Esophagus squamous epithelium (tissue), 5 donors: Measurements from ENCODE around the gene CREB3. TPM values are rescaled to one million over a fixed set of nuclear protein-coding genes. Genes with fewer than 3 reads are reported as not detected.

ENCODE experiments used
- DNase-seq: peaks from one replicate; lab custom pipeline; 2025; lab: John Stamatoyannopoulos, UW
- H3K27ac ChIP-seq, 4 donors: fragments of 200-600 bp; sonication (generic); one replicate each; pipeline ENCODE4 v1.5.1; 2016 to 2019; ENCODE audit warnings: mild to moderate bottlenecking in 1 of 4
- H3K27me3 ChIP-seq, 4 donors: fragments of 200-600 bp; sonication (generic); 1 replicate in 3 of 4; 2 replicates in 1 of 4; pipeline versions ENCODE4 v1.5.1 to v1.6.0; 2017 to 2021; ENCODE audit warnings: antibody characterized with exemption in 1 of 4
- H3K36me3 ChIP-seq, 3 donors: fragments of 200-600 bp; sonication (generic); one replicate each; pipeline ENCODE4 v1.5.1; 2016 to 2019
- H3K4me1 ChIP-seq, 3 donors: fragments of 200-600 bp; sonication (generic); one replicate each; pipeline ENCODE4 v1.5.1; 2017 to 2019
- H3K4me3 ChIP-seq, 4 donors: fragments of 200-600 bp; sonication (generic); 1 replicate in 3 of 4; 2 replicates in 1 of 4; pipeline ENCODE4 v1.5.1; 2016 to 2019; ENCODE audit warnings: mild to moderate bottlenecking in 2 of 4, moderate library complexity in 1 of 4
- H3K9me3 ChIP-seq, 3 donors: fragments of 200-600 bp; sonication (generic); one replicate each; pipeline ENCODE4 v1.5.1; 2016 to 2019
- POLR2A ChIP-seq, 4 donors: fragments of 450-650 bp; IDR thresholded peaks; one replicate each; pipeline ENCODE4 v1.6.1; 2017; ENCODE audit warnings: antibody characterized with exemption in 4 of 4, mild to moderate bottlenecking in 4 of 4, moderate library complexity in 3 of 4
- WGBS, 2 donors: methylation state at CpG; one replicate each; pipeline ENCODE4 v1.1.5; 2018; 5-methylcytosine and 5-hydroxymethylcytosine counted together
- intact Hi-C: fragments of 100-400 bp; cut with DNase I; formaldehyde crosslinking; loops from one replicate; pipeline ENCODE4 v1.15.0; 2022
- total RNA-seq, 4 donors: library from RNA; depleted of rRNA; stranded (reverse); fragments of >200 nt; gene quantifications; one replicate each; pipeline ENCODE4 v1.1.0, GENCODE V29; 2016
- TF ChIP-seq, protein P1 (sequence below), 6 experiments: fragments of 450-650 bp in 4 of 6; fragments of 200-600 bp in 2 of 6; sonication (generic) in 2 of 6; IDR thresholded peaks; one replicate each; pipeline ENCODE4 v1.5.1; 2016 to 2019; ENCODE audit warnings: antibody characterized with exemption in 6 of 6, mild to moderate bottlenecking in 4 of 6, moderate library complexity in 4 of 6
- donor health status: DM: yes; HTN: yes; CAD: no.

The CREB3 gene
- total RNA-seq, 4 donors from 2014 or later, result 10.5 to 24.2 (median 19.2) TPM

DNA sequence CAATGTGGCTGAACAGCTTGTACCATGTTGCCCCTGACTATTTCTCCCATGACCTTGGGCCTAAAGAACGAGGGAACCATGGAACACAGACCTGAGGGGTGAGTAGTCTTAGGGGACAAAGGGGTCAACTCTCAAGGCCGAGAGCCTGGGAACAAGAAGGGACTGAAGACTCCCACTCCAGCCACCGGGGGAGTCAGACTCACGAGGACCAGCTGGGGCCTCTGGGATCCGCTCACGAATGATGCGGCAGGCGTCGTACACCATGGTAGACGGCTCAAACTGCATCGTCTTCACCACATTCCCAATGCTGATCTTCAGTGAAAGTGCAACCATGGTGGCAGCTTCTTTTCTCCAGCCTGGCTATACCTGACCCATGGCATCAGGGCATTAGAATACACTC is 7.1 kb upstream of the CREB3 start:
- WGBS, 2 donors, result 86 to 90% methylated on average over 9 to 11 of the region's 11 CpGs
- no peak for DNase-seq
- intact Hi-C loops, result no loop called here
- no peaks in the 10 kb centered on the region for H3K27me3 ChIP-seq
- no peaks in the 10 kb centered on the region for H3K9me3 ChIP-seq
- no peak overlapping the region for H3K4me3 ChIP-seq
- TF ChIP-seq, protein P1, sequence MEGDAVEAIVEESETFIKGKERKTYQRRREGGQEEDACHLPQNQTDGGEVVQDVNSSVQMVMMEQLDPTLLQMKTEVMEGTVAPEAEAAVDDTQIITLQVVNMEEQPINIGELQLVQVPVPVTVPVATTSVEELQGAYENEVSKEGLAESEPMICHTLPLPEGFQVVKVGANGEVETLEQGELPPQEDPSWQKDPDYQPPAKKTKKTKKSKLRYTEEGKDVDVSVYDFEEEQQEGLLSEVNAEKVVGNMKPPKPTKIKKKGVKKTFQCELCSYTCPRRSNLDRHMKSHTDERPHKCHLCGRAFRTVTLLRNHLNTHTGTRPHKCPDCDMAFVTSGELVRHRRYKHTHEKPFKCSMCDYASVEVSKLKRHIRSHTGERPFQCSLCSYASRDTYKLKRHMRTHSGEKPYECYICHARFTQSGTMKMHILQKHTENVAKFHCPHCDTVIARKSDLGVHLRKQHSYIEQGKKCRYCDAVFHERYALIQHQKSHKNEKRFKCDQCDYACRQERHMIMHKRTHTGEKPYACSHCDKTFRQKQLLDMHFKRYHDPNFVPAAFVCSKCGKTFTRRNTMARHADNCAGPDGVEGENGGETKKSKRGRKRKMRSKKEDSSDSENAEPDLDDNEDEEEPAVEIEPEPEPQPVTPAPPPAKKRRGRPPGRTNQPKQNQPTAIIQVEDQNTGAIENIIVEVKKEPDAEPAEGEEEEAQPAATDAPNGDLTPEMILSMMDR (IDR thresholded peaks at IDR 0.05), result no peak
- no peak for TF ChIP-seq POLR2A (IDR thresholded peaks at IDR 0.05)
- H3K36me3 ChIP-seq, result peaks cover 42 to 72% (median 47%) of the 10 kb centered on the region in 3 donors
- peaks cover 6 to 51% (median 26%) of the 10 kb centered on the region in 3 donors for H3K4me1 ChIP-seq
- peak overlapping the region in 2 of 4 donors; percentile 95 to 98 for H3K27ac ChIP-seq

DNA sequence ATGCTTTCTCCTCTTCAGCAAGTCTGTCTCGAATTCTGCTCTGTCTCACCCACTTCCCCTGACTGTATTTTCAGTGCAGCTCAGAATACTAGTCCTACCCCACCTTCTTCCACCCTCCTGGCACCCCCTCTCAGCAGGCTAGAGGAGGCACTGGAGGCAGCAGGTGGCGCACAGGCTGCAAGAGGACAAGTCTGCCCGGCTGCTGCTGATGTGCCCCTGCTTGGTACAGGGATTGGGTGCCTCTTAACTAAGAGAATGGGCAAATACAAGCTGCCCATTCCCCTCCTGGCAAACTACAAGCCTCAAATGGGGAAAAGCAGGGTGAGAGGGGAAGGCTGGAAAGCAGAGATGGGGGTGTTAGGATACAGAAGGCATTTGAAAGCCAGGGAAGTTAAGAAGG is 5.5 kb upstream of the CREB3 start:
- Histone ChIP-seq H3K4me1 (peaks cover 6 to 63% (median 32%) of the 10 kb centered on the region in 3 donors), H3K4me3 (peak overlapping the region in 2 of 4 donors; percentile 83 to 91), H3K36me3 (peaks cover 31 to 56% (median 34%) of the 10 kb centered on the region in 3 donors), H3K9me3 (no peaks in the 10 kb centered on the region), H3K27me3 (no peaks in the 10 kb centered on the region), H3K27ac (peak overlapping the region; percentile 70 to 100 (median 96))
- TF ChIP-seq POLR2A (IDR thresholded peaks at IDR 0.05), result peak in 1 of 4 donors; percentile 21
- TF ChIP-seq, protein P1 (IDR thresholded peaks at IDR 0.05), result peak in 1 of 6 experiments; percentile 7
- intact Hi-C loops, result no loop called here
- no peak for DNase-seq
- WGBS, 2 donors, result 46 to 54% methylated on average over 2 to 3 of the region's 3 CpGs

DNA sequence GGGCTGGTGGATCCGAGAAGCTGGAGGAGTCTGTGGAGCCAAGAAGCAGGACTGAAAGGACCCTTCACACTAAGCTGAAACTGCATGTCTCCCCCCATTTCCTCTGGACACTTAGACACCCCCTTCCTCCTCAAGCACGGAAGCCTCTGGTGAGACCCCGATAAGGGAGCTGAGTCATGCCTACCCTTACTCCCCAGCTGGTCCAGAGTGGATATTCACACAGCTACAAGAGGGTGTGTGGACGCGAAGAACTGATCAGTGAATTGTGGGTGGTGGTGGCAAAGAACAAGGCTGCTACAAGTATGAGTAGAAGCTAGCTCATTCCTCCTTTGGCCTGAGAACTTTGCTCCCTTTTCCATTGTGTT is 4.8 kb upstream of the CREB3 start:
- Histone ChIP-seq H3K27me3 (no peaks in the 10 kb centered on the region), H3K4me3 (peak overlapping the region in 3 of 4 donors; percentile 69 to 91 (median 83)), H3K4me1 (peaks cover 6 to 65% (median 32%) of the 10 kb centered on the region in 3 donors), H3K9me3 (no peaks in the 10 kb centered on the region), H3K36me3 (peaks cover 24 to 49% (median 28%) of the 10 kb centered on the region in 3 donors), H3K27ac (peak overlapping the region; percentile 70 to 100 (median 96))
- no peak for DNase-seq
- 50 to 59% methylated on average over 3 to 5 of the region's 5 CpGs for WGBS, 2 donors
- TF ChIP-seq POLR2A (IDR thresholded peaks at IDR 0.05), result no peak
- TF ChIP-seq, protein P1 (IDR thresholded peaks at IDR 0.05), result no peak
- intact Hi-C loops, result no loop called here

DNA sequence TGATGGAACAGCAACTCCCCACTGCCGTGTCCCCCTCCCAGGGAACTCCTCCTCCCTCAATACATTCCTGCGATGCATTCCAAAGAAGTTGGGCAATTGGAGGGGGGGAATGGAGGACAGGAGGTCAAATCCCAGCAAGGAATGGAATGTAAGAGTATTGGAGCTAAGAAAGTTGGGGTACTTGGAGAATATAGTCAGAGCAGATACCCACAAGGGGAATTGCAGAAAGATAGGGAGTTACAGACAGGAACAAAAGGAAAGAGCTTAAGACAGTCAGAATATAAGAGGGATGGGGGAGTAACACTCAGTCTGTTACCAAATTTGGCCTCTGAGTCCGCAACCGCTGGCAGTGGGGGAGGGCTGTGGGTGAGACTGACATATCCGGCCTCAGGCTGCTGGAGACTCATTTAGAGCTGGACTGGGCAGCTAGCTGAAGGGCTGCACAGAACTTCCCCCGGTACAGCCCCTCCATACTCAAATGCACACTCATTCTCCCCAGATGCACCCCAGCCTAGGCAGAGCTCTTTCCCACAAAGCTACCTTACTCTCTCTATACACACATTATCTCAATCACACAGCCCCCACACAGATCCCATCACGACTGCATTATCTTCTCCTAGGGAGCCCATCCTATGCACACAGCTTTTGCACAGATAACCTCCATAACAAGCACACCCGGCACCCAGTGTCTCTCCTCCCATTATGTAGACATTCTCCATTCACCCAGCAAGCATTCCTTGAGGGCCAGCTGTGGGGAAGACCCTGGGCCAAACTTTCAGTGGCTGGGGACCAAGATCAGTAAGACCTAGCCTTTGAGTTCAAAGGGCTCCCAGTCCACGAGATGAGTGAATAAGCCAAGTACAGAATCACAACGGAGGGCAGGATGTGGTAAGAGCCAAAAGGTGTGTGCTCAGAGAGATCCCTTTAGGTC is 4.2 kb upstream of the CREB3 start:
- TF ChIP-seq, protein P1 (IDR thresholded peaks at IDR 0.05), result no peak
- TF ChIP-seq POLR2A (IDR thresholded peaks at IDR 0.05), result peak in 2 of 4 donors; percentile 63 to 85
- H3K27ac ChIP-seq, result peak overlapping the region; percentile 70 to 100 (median 96)
- H3K36me3 ChIP-seq, result peaks cover 20 to 43% (median 23%) of the 10 kb centered on the region in 3 donors
- H3K4me1 ChIP-seq, result peaks cover 12 to 71% (median 34%) of the 10 kb centered on the region in 3 donors
- no peak for DNase-seq
- 24 to 28% methylated on average over 9 to 10 of the region's 10 CpGs for WGBS, 2 donors
- H3K9me3 ChIP-seq, result no peaks in the 10 kb centered on the region
- intact Hi-C loops, result no loop called here
- no peaks in the 10 kb centered on the region for H3K27me3 ChIP-seq
- H3K4me3 ChIP-seq, result peak overlapping the region; percentile 2 to 91 (median 76)

DNA sequence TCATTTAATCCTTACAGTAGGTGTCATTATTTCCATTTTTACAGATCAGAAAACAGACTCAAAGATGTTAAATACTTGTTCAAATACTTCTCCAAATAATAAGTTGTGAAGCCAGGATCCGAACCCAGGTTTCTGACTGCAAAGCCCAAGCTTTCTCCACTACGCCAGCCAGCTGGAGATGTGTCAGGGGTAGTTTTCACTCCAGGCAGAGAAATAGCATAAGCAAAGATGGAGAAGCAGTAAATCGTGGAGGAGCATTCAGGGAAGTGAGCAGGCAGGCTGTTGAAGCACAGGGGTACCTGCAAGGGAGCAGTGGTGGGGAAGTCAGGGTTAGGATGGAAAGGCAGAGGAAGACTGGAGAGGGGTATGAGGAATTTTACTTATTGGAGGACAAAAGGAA is 3.4 kb upstream of the CREB3 start:
- no peak for DNase-seq
- 56 to 58% methylated on average over 3 of the region's 3 CpGs for WGBS, 2 donors
- peaks cover 13 to 35% (median 15%) of the 10 kb centered on the region in 3 donors for H3K36me3 ChIP-seq
- H3K9me3 ChIP-seq, result no peaks in the 10 kb centered on the region
- no peaks in the 10 kb centered on the region for H3K27me3 ChIP-seq
- peak overlapping the region in 3 of 4 donors; percentile 69 to 91 (median 83) for H3K4me3 ChIP-seq
- TF ChIP-seq POLR2A (IDR thresholded peaks at IDR 0.05), result no peak
- TF ChIP-seq, protein P1 (IDR thresholded peaks at IDR 0.05), result no peak
- intact Hi-C loops, result no loop called here
- peak overlapping the region; percentile 70 to 100 (median 96) for H3K27ac ChIP-seq
- H3K4me1 ChIP-seq, result peaks cover 20 to 79% (median 42%) of the 10 kb centered on the region in 3 donors
